HepG2 (cell line): ENCODE measurements around the gene NUP107. TPM values are rescaled to one million over a fixed set of nuclear protein-coding genes. Genes with fewer than 3 reads are reported as not detected.

ENCODE experiments used
- ATAC-seq: fragments of 200-7000 bp; cut with Tn5 transposase; 3 replicates; pipeline ENCODE4 v1.9.1; 2020; ENCODE audit warnings: mild to moderate bottlenecking, moderate library complexity
- BruUV-seq: library from RNA; stranded (reverse); fragments of 400-500 nt; replicated peaks from 2 replicates; lab custom pipeline; 2021; lab: Mats Ljungman, UMichigan
- CTCF ChIA-PET: fragments of 300-600 bp; formaldehyde crosslinking; extraction: SDS; loops from one replicate; lab custom pipeline; 2021; ENCODE audit warnings: low total read pairs, inconsistent platforms, low intra/inter-chr PET ratio; lab: Yijun Ruan, JAX
- POLR2A ChIA-PET: fragments of 350-600 bp; sonication (Branson Sonifier 250); formaldehyde crosslinking; loops from one replicate; lab custom pipeline; 2020; ENCODE audit warnings: antibody characterized with exemption, inconsistent platforms; lab: Yijun Ruan, JAX
- DNase-seq: peaks from one replicate; pipeline ENCODE4 v3.0.0-alpha.2; 2015; ENCODE audit warnings: low spot score
- FAIRE-seq: peaks from 3 replicates; lab custom pipeline; 2011; peaks lifted over from hg19 to GRCh38; lab: Jason Lieb, UNC
- H2AFZ ChIP-seq: one replicate; pipeline ENCODE4 v1.6.1; 2011; ENCODE audit warnings: low read length, inconsistent platforms
- H3K27ac ChIP-seq: fragments of 300-600 bp; 3 replicates; pipeline ENCODE4 v1.8.0; 2011; ENCODE audit warnings: mixed run types, mild to moderate bottlenecking, mixed read lengths, low read length, inconsistent platforms; ENCODE audit not compliant: insufficient read depth; ENCODE audit errors: extremely low read length
- H3K27me3 ChIP-seq, 2 experiments: fragments of 200-600 bp in 1 of 2; 2 replicates in 1 of 2; 3 replicates in 1 of 2; pipeline versions ENCODE4 v1.6.0 to v1.8.0; 2011; ENCODE audit warnings: low read length in 2 of 2, mild to moderate bottlenecking in 2 of 2, moderate library complexity in 2 of 2, inconsistent platforms in 1 of 2; ENCODE audit not compliant: insufficient read depth in 2 of 2, control insufficient read depth in 1 of 2
- H3K36me3 ChIP-seq, 2 experiments: fragments of 200-600 bp in 1 of 2; replicated peaks in 1 of 2; 2 replicates in 1 of 2; 3 replicates in 1 of 2; pipeline versions ENCODE4 v1.5.1 to v1.8.0; 2011; ENCODE audit warnings: low read length in 2 of 2, inconsistent platforms in 1 of 2; ENCODE audit not compliant: insufficient read depth in 2 of 2, control insufficient read depth in 1 of 2
- H3K4me1 ChIP-seq: 2 replicates; pipeline ENCODE4 v1.5.1; 2012; ENCODE audit warnings: low read length, inconsistent platforms; ENCODE audit not compliant: insufficient read depth
- H3K4me2 ChIP-seq: 2 replicates; pipeline ENCODE4 v1.6.0; 2011; ENCODE audit warnings: low read depth, low read length, inconsistent platforms
- H3K4me3 ChIP-seq, 3 experiments: fragments of 200-600 bp in 1 of 3; sonication (generic), shearing (Covaris generic) in 1 of 3; replicated peaks in 1 of 3; 2 replicates each; pipeline ENCODE4 v1.5.1; 2011 to 2016; ENCODE audit warnings: low read length in 3 of 3, inconsistent platforms in 2 of 3, low read depth in 2 of 3, mild to moderate bottlenecking in 2 of 3, control low read depth in 1 of 3, mixed read lengths in 1 of 3; ENCODE audit not compliant: insufficient read depth in 1 of 3
- H3K79me2 ChIP-seq: one replicate; pipeline ENCODE4 v1.6.1; 2011; ENCODE audit warnings: low read length, inconsistent platforms; ENCODE audit not compliant: insufficient read depth
- H3K9ac ChIP-seq: 2 replicates; pipeline ENCODE4 v1.6.0; 2011; ENCODE audit warnings: mild to moderate bottlenecking, low read depth, low read length, inconsistent platforms; ENCODE audit not compliant: insufficient read depth
- H3K9me3 ChIP-seq: 2 replicates; pipeline ENCODE4 v1.5.1; 2012; ENCODE audit warnings: mild to moderate bottlenecking, low read length
- H4K20me1 ChIP-seq: 2 replicates; pipeline ENCODE4 v1.6.0; 2011; ENCODE audit warnings: inconsistent platforms, mild to moderate bottlenecking, low read length, moderate library complexity; ENCODE audit not compliant: insufficient read depth
- CBFB ChIP-seq: sonication (generic); formaldehyde crosslinking; IDR thresholded peaks from 2 replicates; pipeline ENCODE4 v1.4.0; 2020; ENCODE audit warnings: missing genetic modification reagents
- HDAC2 ChIP-seq: sonication (generic); formaldehyde crosslinking; IDR thresholded peaks from 2 replicates; pipeline ENCODE4 v1.4.0; 2020; ENCODE audit warnings: missing genetic modification reagents
- LCORL ChIP-seq, 2 experiments: fragments of 450-650 bp in 1 of 2; sonication (generic) in 1 of 2; formaldehyde crosslinking in 1 of 2; IDR thresholded peaks; 2 replicates each; pipeline versions ENCODE4 v1.5.0 to v1.6.1; 2017 to 2020; ENCODE audit warnings: antibody characterized with exemption in 1 of 2, missing genetic modification reagents in 1 of 2
- NCOA5 ChIP-seq: sonication (generic); formaldehyde crosslinking; IDR thresholded peaks from 2 replicates; pipeline ENCODE4 v1.4.0; 2020; ENCODE audit warnings: missing genetic modification reagents
- PAWR ChIP-seq: sonication (generic); formaldehyde crosslinking; IDR thresholded peaks from 2 replicates; pipeline ENCODE4 v1.4.0; 2020; ENCODE audit warnings: missing genetic modification reagents, mild to moderate bottlenecking, borderline replicate concordance
- RBFOX2 ChIP-seq: fragments of 200-400 bp; formaldehyde crosslinking; IDR thresholded peaks from 2 replicates; pipeline ENCODE4 v1.6.1; 2017; ENCODE audit warnings: low read depth, mild to moderate bottlenecking, low read length
- STAG1 ChIP-seq: sonication (generic); formaldehyde crosslinking; IDR thresholded peaks from 2 replicates; pipeline ENCODE4 v1.4.0; 2020; ENCODE audit warnings: missing genetic modification reagents
- THAP8 ChIP-seq: sonication (generic); formaldehyde crosslinking; IDR thresholded peaks from 2 replicates; pipeline ENCODE4 v1.5.1; 2020; ENCODE audit warnings: missing genetic modification reagents, mild to moderate bottlenecking, borderline replicate concordance
- ZBTB4 ChIP-seq: sonication (generic); formaldehyde crosslinking; IDR thresholded peaks from 2 replicates; pipeline ENCODE4 v1.4.0; 2020; ENCODE audit warnings: missing genetic modification reagents, mild to moderate bottlenecking, borderline replicate concordance
- ZNF282 ChIP-seq: fragments of 450-650 bp; IDR thresholded peaks from 2 replicates; pipeline ENCODE4 v1.6.1; 2018; ENCODE audit not compliant: partially characterized antibody
- ZNF446 ChIP-seq: sonication (generic); formaldehyde crosslinking; IDR thresholded peaks from 2 replicates; pipeline ENCODE4 v1.5.0; 2020; ENCODE audit warnings: mild to moderate bottlenecking, missing genetic modification reagents
- ZNF7 ChIP-seq: IDR thresholded peaks from 2 replicates; pipeline ENCODE4 v1.6.1; 2016; ENCODE audit warnings: missing biosample characterization, missing genetic modification reagents
- ZNF737 ChIP-seq: sonication (generic); formaldehyde crosslinking; IDR thresholded peaks from 2 replicates; pipeline ENCODE4 v1.5.0; 2020; ENCODE audit warnings: missing genetic modification reagents, mild to moderate bottlenecking, borderline replicate concordance
- ZNF772 ChIP-seq: sonication (generic); formaldehyde crosslinking; IDR thresholded peaks from 2 replicates; pipeline ENCODE4 v1.5.0; 2020; ENCODE audit warnings: mild to moderate bottlenecking, missing genetic modification reagents
- ZNF776 ChIP-seq: sonication (generic); formaldehyde crosslinking; IDR thresholded peaks from 2 replicates; pipeline ENCODE4 v1.4.0; 2020; ENCODE audit warnings: mild to moderate bottlenecking, missing genetic modification reagents
- ZNF883 ChIP-seq: sonication (generic); formaldehyde crosslinking; IDR thresholded peaks from 2 replicates; pipeline ENCODE4 v1.5.1; 2020; ENCODE audit warnings: mild to moderate bottlenecking, missing genetic modification reagents; ENCODE audit errors: not compliant biosample characterization
- ZSCAN25 ChIP-seq: sonication (generic); formaldehyde crosslinking; IDR thresholded peaks from 2 replicates; pipeline ENCODE4 v1.8.0; 2022; ENCODE audit warnings: mild to moderate bottlenecking, missing genetic modification reagents
- WGBS: methylation state at CpG from one replicate; pipeline ENCODE4 v1.1.6; 2017; ENCODE audit warnings: low lambda C conversion rate; 5-methylcytosine and 5-hydroxymethylcytosine counted together
- in situ Hi-C: cut with HindIII; loops from 2 replicates; pipeline ENCODE4 v1.10.0; 2017; ENCODE audit warnings: low pct_unique_long_range_greater_than_20kb; ENCODE audit not compliant: extremely low pct_ligation_motif_present
- intact Hi-C: fragments of 100-400 bp; cut with micrococcal nuclease; formaldehyde crosslinking; loops from one replicate; pipeline ENCODE4 v1.10.0; 2022; ENCODE audit not compliant: unreplicated experiment
- polyA plus RNA-seq, 8 experiments: library from polyadenylated mRNA; depleted of rRNA in 3 of 8; stranded (reverse) in 7 of 8; unstranded in 1 of 8; fragments of >200 nt; fragmentation: Illumina TruSeq in 4 of 8; extraction: Trizol in 4 of 8; gene quantifications; 2 replicates each; pipeline versions ENCODE4 v1.2.1 to v1.2.3, GENCODE V29; 2011 to 2016; ENCODE audit warnings: low read depth in 4 of 8, missing spikeins in 1 of 8, mixed read lengths in 1 of 8; ENCODE audit not compliant: insufficient read depth in 1 of 8
- total RNA-seq, 5 experiments: library from RNA; depleted of rRNA; stranded (reverse); fragments of >200 nt; fragmentation: Illumina TruSeq; extraction: Trizol; gene quantifications; 2 replicates each; pipeline ENCODE4 v1.2.3, GENCODE V29; 2016; ENCODE audit warnings: low read depth in 1 of 5

Gene NUP107
- total and polyA plus RNA-seq, 2 of the 13 experiments (the other 11 are each of a cell fraction or from before 2014, with no cell fraction given) = 54.7 to 100 TPM

- no peak for TF ChIP-seq ZBTB4
- TF ChIP-seq CBFB (CRISPR knock-in tag) = no peak
- TF ChIP-seq HDAC2 (CRISPR knock-in tag) = no peak
- no peak for TF ChIP-seq PAWR (CRISPR knock-in tag)
- TF ChIP-seq NCOA5 (CRISPR knock-in tag) = no peak
- TF ChIP-seq, all 625 proteins: peak for 0
Observed at GRCh38 chr12:68780731-68781130, 94.0 kb downstream of the NUP107 start (continued).

- H3K79me2 ChIP-seq = peaks cover 2% of the 10 kb centered on the region
- no peaks in the 10 kb centered on the region for H3K27me3 ChIP-seq
- POLR2A ChIA-PET = interaction anchor here (9.2 kb wide), 1 partner anchor 26 kb away, joined by 184 read pairs; the partner anchor contains the start of gene MDM2
- no peak for ATAC-seq
- no peak overlapping the region for H2AFZ ChIP-seq
- no peak for FAIRE-seq
- BruUV-seq = no TSS peak
- no peak for DNase-seq
- no peak overlapping the region for H3K4me3 ChIP-seq
- no peak overlapping the region for H3K27ac ChIP-seq
- H3K9ac ChIP-seq = no peak overlapping the region
- H3K9me3 ChIP-seq = no peaks in the 10 kb centered on the region
- peaks cover 50% of the 10 kb centered on the region for H3K4me1 ChIP-seq
- H4K20me1 ChIP-seq = no peaks in the 10 kb centered on the region
- H3K36me3 ChIP-seq = no peaks in the 10 kb centered on the region; a peak in 3 of 5 replicates
- CTCF ChIA-PET = no interaction called here
- intact Hi-C loops = no loop called here
- in situ Hi-C loops = no loop called here
- 94% methylated on average over 6 of the region's 6 CpGs for WGBS
- TF ChIP-seq STAG1 (no peak), ZNF282 (no peak), THAP8 (no peak), ZNF883 (CRISPR knock-in tag) (no peak), ZSCAN25 (CRISPR knock-in tag) (no peak), LCORL (IDR thresholded peaks at IDR 0.05) (no peak), LCORL (CRISPR knock-in tag; IDR thresholded peaks at IDR 0.05) (no peak), RBFOX2 (no peak), ZNF772 (CRISPR knock-in tag) (no peak), ZNF446 (no peak), ZNF776 (CRISPR knock-in tag) (no peak), ZNF737 (CRISPR knock-in tag) (no peak), ZNF7 (CRISPR knock-in tag) (no peak)
- H3K4me2 ChIP-seq = no peak overlapping the region
Observed at GRCh38 chr12:68781728-68782127, 95.0 kb downstream of the NUP107 start.
